Pancreas (tissue), 10 donors: ENCODE results near the gene BRK1. TPM values are rescaled to one million over a fixed set of nuclear protein-coding genes. Genes with fewer than 3 reads are reported as not detected.

Source experiments
- ATAC-seq, 4 donors: fragments of 200-7000 bp; cut with Tn5 transposase; one replicate each; pipeline versions ENCODE4 v1.8.0 to v1.9.1; 2020; ENCODE audit warnings: mild to moderate bottlenecking in 4 of 4, moderate library complexity in 4 of 4
- DNase-seq, 6 donors: peaks; one replicate each; pipeline ENCODE4 v3.0.0-alpha.2; 2020
- FAIRE-seq: peaks from 2 replicates; lab custom pipeline; 2012; peaks lifted over from hg19 to GRCh38; lab: Jason Lieb, UNC
- H3K27ac ChIP-seq, 4 donors: fragments of 200-600 bp; sonication (generic); 1 replicate in 3 of 4; 2 replicates in 1 of 4; pipeline versions ENCODE4 v1.5.0 to v1.8.0; 2020
- H3K27me3 ChIP-seq, 4 donors: fragments of 200-600 bp; one replicate each; pipeline ENCODE4 v1.8.0; 2021
- H3K36me3 ChIP-seq, 3 donors: fragments of 200-600 bp; sonication (generic) in 1 of 3; one replicate each; pipeline versions ENCODE4 v1.5.0 to v1.8.0; 2020 to 2021
- H3K4me1 ChIP-seq, 3 donors: fragments of 200-600 bp; one replicate each; pipeline ENCODE4 v1.8.0; 2021
- H3K4me3 ChIP-seq, 4 donors: fragments of 200-600 bp; sonication (generic) in 2 of 4; one replicate each; pipeline versions ENCODE4 v1.5.0 to v1.8.0; 2020 to 2021
- H3K9me3 ChIP-seq, 4 donors: fragments of 200-600 bp; one replicate each; pipeline ENCODE4 v1.8.0; 2021
- WGBS, 2 donors: extraction: QIAGEN DNeasy Blood & Tissue Kit; methylation state at CpG; one replicate each; pipeline ENCODE4 v1.1.7; 2013; 5-methylcytosine and 5-hydroxymethylcytosine counted together
- intact Hi-C, 3 donors: fragments of 100-400 bp; cut with DNase I; formaldehyde crosslinking; loops; one replicate each; pipeline versions ENCODE4 v1.11.1 to v1.14.2; 2022
- polyA plus RNA-seq, 2 donors: library from polyadenylated mRNA; stranded (reverse); fragments of 200-250 nt; gene quantifications; one replicate each; pipeline ENCODE4 v1.2.3, GENCODE V29; 2013
- total RNA-seq, 6 donors: library from RNA; stranded (reverse); fragmentation: NEBNext Ultra II Directional in 4 of 6; extraction: Animal tissue kit (Norgen Biotek cat#: 25700) in 4 of 6; gene quantifications; one replicate each; pipeline versions ENCODE4 v1.2.1 to v1.2.4, GENCODE V29; 2021 to 2023
- TF ChIP-seq, protein P1 (sequence below), 4 donors: fragments of 200-600 bp; sonication (generic) in 3 of 4; IDR thresholded peaks; one replicate each; pipeline versions ENCODE4 v1.5.0 to v1.8.0; 2021; ENCODE audit warnings: antibody characterized with exemption in 4 of 4
- donor health status: healthy with polysubstance abuse.
- donor health status: DM: no; HTN: no; CAD: no; lungs with moderate emphysema.
- donor health status: DM: no; HTN: no; CAD: no.
- donor health status: control.
- donor health status: control.
- donor health status: Bipolar disorder and iron deficiency.
- donor health status: DM: yes; HTN: yes; CAD: no.
- donor health status: DM: no; HTN: no; CAD: no.
- donor health status: DM: no; HTN: no; CAD: no.
- donor health status: DM: yes; HTN: yes; CAD: no.

BRK1 gene
- total and polyA plus RNA-seq, 8 donors = 25.3 to 94.1 (median 44.5) TPM

GRCh38 chr3:10106919-10107318, 8.6 kb upstream of the BRK1 start:
- FAIRE-seq = no peak
- H3K4me3 ChIP-seq = no peak overlapping the region

DNA sequence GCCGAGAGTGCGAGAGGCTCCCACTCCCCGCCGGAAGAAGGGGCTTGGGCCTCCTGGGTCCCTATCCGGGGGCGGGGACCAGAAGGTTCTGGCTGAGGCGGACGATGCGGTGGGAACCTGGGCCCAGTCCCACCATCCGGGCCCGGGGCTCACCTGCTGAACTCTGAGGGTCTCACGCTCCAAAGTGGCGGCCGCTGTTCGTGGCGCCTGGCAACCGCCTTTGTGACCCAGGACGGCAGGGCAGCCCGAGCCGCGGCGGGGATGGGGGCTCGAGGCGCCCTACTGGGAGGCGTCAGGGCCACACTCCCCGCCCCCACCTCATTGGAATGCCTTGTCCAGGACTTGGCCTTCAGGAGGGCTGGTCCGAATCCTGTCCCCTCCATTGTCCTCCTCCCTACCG, 7.4 kb upstream of the BRK1 start, which contains the start of gene FANCD2OS:
FANCD2OS (minus strand) TSS at position 165 of the 400 bp plus-strand sequence. CDS start 3,481 bp downstream, outside the sequence.
- WGBS, 2 donors = 61 to 63% methylated on average over 28 of the region's 28 CpGs
- DNase-seq (peak in 1 of 6 donors; percentile 44), ATAC-seq (no peak)

More at GRCh38 chr3:10106919-10107318, 8.6 kb upstream of the BRK1 start:
- WGBS, 2 donors = 62 to 63% methylated on average over 2 of the region's 2 CpGs
- Histone ChIP-seq H3K27ac (no peak overlapping the region), H3K4me1 (no peaks in the 10 kb centered on the region), H3K36me3 (no peaks in the 10 kb centered on the region), H3K9me3 (no peaks in the 10 kb centered on the region), H3K27me3 (peaks cover 0 to 3% (median 0%) of the 10 kb centered on the region in 4 donors)
- DNase-seq = no peak
- no peak for ATAC-seq
- TF ChIP-seq, protein P1, sequence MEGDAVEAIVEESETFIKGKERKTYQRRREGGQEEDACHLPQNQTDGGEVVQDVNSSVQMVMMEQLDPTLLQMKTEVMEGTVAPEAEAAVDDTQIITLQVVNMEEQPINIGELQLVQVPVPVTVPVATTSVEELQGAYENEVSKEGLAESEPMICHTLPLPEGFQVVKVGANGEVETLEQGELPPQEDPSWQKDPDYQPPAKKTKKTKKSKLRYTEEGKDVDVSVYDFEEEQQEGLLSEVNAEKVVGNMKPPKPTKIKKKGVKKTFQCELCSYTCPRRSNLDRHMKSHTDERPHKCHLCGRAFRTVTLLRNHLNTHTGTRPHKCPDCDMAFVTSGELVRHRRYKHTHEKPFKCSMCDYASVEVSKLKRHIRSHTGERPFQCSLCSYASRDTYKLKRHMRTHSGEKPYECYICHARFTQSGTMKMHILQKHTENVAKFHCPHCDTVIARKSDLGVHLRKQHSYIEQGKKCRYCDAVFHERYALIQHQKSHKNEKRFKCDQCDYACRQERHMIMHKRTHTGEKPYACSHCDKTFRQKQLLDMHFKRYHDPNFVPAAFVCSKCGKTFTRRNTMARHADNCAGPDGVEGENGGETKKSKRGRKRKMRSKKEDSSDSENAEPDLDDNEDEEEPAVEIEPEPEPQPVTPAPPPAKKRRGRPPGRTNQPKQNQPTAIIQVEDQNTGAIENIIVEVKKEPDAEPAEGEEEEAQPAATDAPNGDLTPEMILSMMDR (IDR thresholded peaks at IDR 0.05) = no peak
- intact Hi-C loops = no loop called here

GRCh38 chr3:10116138-10116460, 624 bp downstream of the BRK1 start:
- DNase-seq (no peak), FAIRE-seq (no peak), ATAC-seq (peak; percentile 3 to 29 (median 12))
- TF ChIP-seq, protein P1 (IDR thresholded peaks at IDR 0.05) = no peak
- Histone ChIP-seq H3K27me3 (peaks cover 0 to 3% (median 0%) of the 10 kb centered on the region in 4 donors), H3K4me3 (peak overlapping the region; percentile 65 to 92 (median 76)), H3K9me3 (no peaks in the 10 kb centered on the region), H3K27ac (peak overlapping the region in 2 of 4 donors; percentile 30 to 58), H3K4me1 (peaks cover 0 to 11% (median 0%) of the 10 kb centered on the region in 3 donors), H3K36me3 (no peaks in the 10 kb centered on the region)
- intact Hi-C loops = no loop called here
- 0 to 1% methylated on average over 10 of the region's 10 CpGs for WGBS, 2 donors

More for the DNA sequence above, 7.4 kb upstream of the BRK1 start, which contains the start of gene FANCD2OS:
- H3K9me3 ChIP-seq = no peaks in the 10 kb centered on the region
- TF ChIP-seq, protein P1 (IDR thresholded peaks at IDR 0.05) = no peak
- H3K4me3 ChIP-seq = no peak within 1 kb of the TSS
- intact Hi-C loops = no loop called here
- peaks cover 0 to 3% (median 0%) of the 10 kb centered on the region in 4 donors for H3K27me3 ChIP-seq
- no peaks in the 10 kb centered on the region for H3K4me1 ChIP-seq
- H3K27ac ChIP-seq = no peak within 1 kb of the TSS
- no peak for FAIRE-seq
- no peaks in the 10 kb centered on the region for H3K36me3 ChIP-seq

DNA sequence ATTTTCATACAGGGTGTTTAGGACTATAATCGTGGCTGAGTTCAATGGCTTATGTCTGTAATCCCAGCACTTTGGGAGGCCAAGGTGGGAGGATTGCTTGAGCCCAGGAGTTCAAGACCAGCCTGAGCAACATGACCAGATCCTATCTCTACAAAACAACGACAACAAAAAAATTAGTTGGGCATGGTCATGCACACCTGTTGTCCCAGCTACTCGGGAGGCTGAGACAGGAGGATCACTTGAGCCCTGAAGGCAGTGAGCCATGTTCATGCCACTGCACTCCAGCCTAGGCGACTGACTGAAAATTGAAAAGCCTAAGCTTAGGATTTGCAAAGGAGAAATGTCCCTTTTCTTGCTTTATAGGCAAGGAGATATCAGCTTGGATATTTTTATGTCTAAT, 1.5 kb downstream of the BRK1 start:
- no peaks in the 10 kb centered on the region for H3K36me3 ChIP-seq
- peaks cover 0 to 11% (median 0%) of the 10 kb centered on the region in 3 donors for H3K4me1 ChIP-seq
- peak overlapping the region in 1 of 4 donors; percentile 81 for H3K4me3 ChIP-seq
- DNase-seq (no peak), ATAC-seq (no peak), FAIRE-seq (no peak)
- H3K27me3 ChIP-seq = no peaks in the 10 kb centered on the region
- H3K27ac ChIP-seq = no peak overlapping the region
- intact Hi-C loops = no loop called here
- H3K9me3 ChIP-seq = no peaks in the 10 kb centered on the region
- 85 to 88% methylated on average over 4 of the region's 4 CpGs for WGBS, 2 donors
- TF ChIP-seq, protein P1 (IDR thresholded peaks at IDR 0.05) = no peak

- FAIRE-seq = no peak
- 67 to 75% methylated on average over 4 of the region's 4 CpGs for WGBS, 2 donors
These were observed 3.9 kb downstream of the BRK1 start for GRCh38 chr3:10119376-10119775.

More at GRCh38 chr3:10119376-10119775, 3.9 kb downstream of the BRK1 start:
- no peaks in the 10 kb centered on the region for H3K36me3 ChIP-seq
- ATAC-seq (no peak), DNase-seq (no peak)
- H3K9me3 ChIP-seq = no peaks in the 10 kb centered on the region
- H3K4me1 ChIP-seq = peaks cover 0 to 11% (median 0%) of the 10 kb centered on the region in 3 donors
- TF ChIP-seq, protein P1 (IDR thresholded peaks at IDR 0.05) = no peak
- no peak overlapping the region for H3K27ac ChIP-seq
- no peak overlapping the region for H3K4me3 ChIP-seq
- no peaks in the 10 kb centered on the region for H3K27me3 ChIP-seq
- intact Hi-C loops = no loop called here
